ENCODE data around the gene CYBA. TPM values are rescaled to one million over a fixed set of nuclear protein-coding genes. Genes with fewer than 3 reads are reported as not detected.

Gene CYBA
- total RNA-seq, 4 donors from 2014 or later, result 17.4 to 72.0 (median 38.3) TPM

GRCh38 chr16:88593489-88593888 lies 57.4 kb downstream of the CYBA start:
- H3K36me3 ChIP-seq, result no peaks in the 10 kb centered on the region
- no peak overlapping the region for H3K27ac ChIP-seq
- no peaks in the 10 kb centered on the region for H3K4me1 ChIP-seq
- no peak for DNase-seq
- H3K9me3 ChIP-seq, result no peaks in the 10 kb centered on the region
- no peaks in the 10 kb centered on the region for H3K27me3 ChIP-seq
- intact Hi-C loops (cut with DNase I; ENCODE audit: low total_unique reads), result no loop called here
- H3K4me3 ChIP-seq, result no peak overlapping the region
- TF ChIP-seq POLR2A (IDR thresholded peaks at IDR 0.05) (no peak), CTCF (IDR thresholded peaks at IDR 0.05) (no peak)

Other genes with a start within 250 kb of the CYBA start
- 1 to 10 TPM in 2 of 4 donors, under 1 TPM in 2; under 0.01 to 6.9 (median 0.77) TPM for gene ZFPM1, start 197.8 kb downstream of the CYBA start, total RNA-seq
- 10 to 100 TPM in 2 of 4 donors, 1 to 10 TPM in 1, under 1 TPM in 1; 0.88 to 58.8 (median 9.5) TPM for gene ZC3H18, start 80.7 kb downstream of the CYBA start, total RNA-seq
- not detected for gene IL17C, start 12.5 kb downstream of the CYBA start, total RNA-seq
- 10 to 100 TPM in 2 of 4 donors, 1 to 10 TPM in 2; 2.4 to 22.1 (median 15.0) TPM for gene MVD, start 12.0 kb upstream of the CYBA start, total RNA-seq
- gene SNAI3, start 35.5 kb upstream of the CYBA start, total RNA-seq, result under 1 TPM in 2 of 4 donors, not detected in 2; 0.14 to 0.43 TPM
- 10 to 100 TPM; 14.2 to 33.2 (median 20.0) TPM for gene RNF166, start 55.4 kb upstream of the CYBA start, total RNA-seq
- gene CTU2, start 55.5 kb upstream of the CYBA start, total RNA-seq, result 10 to 100 TPM in 3 of 4 donors, under 1 TPM in 1; 0.88 to 20.3 (median 14.6) TPM
- 100 to 1,000 TPM in 2 of 4 donors, 10 to 100 TPM in 2; 62.3 to 161 (median 123) TPM for gene PIEZO1, start 134.2 kb upstream of the CYBA start, total RNA-seq
- 1 to 10 TPM in 1 of 4 donors, under 1 TPM in 1, not detected in 2; 0.34 to 6.6 TPM for gene CDT1, start 152.7 kb upstream of the CYBA start, total RNA-seq
- gene APRT, start 160.9 kb upstream of the CYBA start, total RNA-seq, result 10 to 100 TPM; 32.5 to 82.2 (median 56.3) TPM
- gene GALNS, start 205.9 kb upstream of the CYBA start, total RNA-seq, result 10 to 100 TPM in 2 of 4 donors, 1 to 10 TPM in 2; 1.8 to 36.2 (median 16.4) TPM
- 100 to 1,000 TPM in 1 of 4 donors, 10 to 100 TPM in 3; 21.5 to 680 (median 70.6) TPM for gene TRAPPC2L, start 206.1 kb upstream of the CYBA start, total RNA-seq
- gene PABPN1L, start 215.6 kb upstream of the CYBA start, total RNA-seq, result not detected

Data from uterus (tissue), 4 donors.